ENCODE measurements around the gene APOC1. TPM values are rescaled to one million over a fixed set of nuclear protein-coding genes. Genes with fewer than 3 reads are reported as not detected.
A peak's percentile ranks its signal among the peaks of the same experiment; 100 is the strongest.
"Not testable (repeated sequence)": the region's sequence is repeated elsewhere in the genome, so short reads cannot be mapped to it uniquely, and the experiment has no call there.

Gene APOC1
- total RNA-seq, 1 experiment from 2014 or later: not detected

GRCh38 chr19:44904426-44904994, 9.9 kb upstream of the APOC1 start:
- Histone ChIP-seq H3K27ac (ENCODE audit: low read length) (no peak overlapping the region), H3K4me2 (ENCODE audit: low read depth, low read length, poor library complexity, severe bottlenecking) (no peak overlapping the region), H2AFZ (ENCODE audit: low read length) (no peak overlapping the region), H3K4me3 (ENCODE audit: low read length) (no peak overlapping the region), H3K9me3 (ENCODE audit: low read length) (no peaks in the 10 kb centered on the region), H3K9me2 (replicated peaks; ENCODE audit: insufficient read depth, low read length) (no peaks in the 10 kb centered on the region), H3K4me1 (ENCODE audit: low read length) (peaks cover 4% of the 10 kb centered on the region; the same call in 1 of the 2 replicates), H3K27me3 (ENCODE audit: low read length) (no peaks in the 10 kb centered on the region), H3K9ac (ENCODE audit: low read length) (no peak overlapping the region), H3K36me3 (ENCODE audit: insufficient read depth, low read length) (peaks cover 6% of the 10 kb centered on the region; the same call in 1 of the 2 replicates), H3K79me2 (ENCODE audit: low read length) (no peaks in the 10 kb centered on the region), H4K20me1 (ENCODE audit: insufficient read depth, low read depth, low read length) (peaks cover 4% of the 10 kb centered on the region; the same call in 1 of the 2 replicates)
- DNase-seq: peak; percentile 62

DNA sequence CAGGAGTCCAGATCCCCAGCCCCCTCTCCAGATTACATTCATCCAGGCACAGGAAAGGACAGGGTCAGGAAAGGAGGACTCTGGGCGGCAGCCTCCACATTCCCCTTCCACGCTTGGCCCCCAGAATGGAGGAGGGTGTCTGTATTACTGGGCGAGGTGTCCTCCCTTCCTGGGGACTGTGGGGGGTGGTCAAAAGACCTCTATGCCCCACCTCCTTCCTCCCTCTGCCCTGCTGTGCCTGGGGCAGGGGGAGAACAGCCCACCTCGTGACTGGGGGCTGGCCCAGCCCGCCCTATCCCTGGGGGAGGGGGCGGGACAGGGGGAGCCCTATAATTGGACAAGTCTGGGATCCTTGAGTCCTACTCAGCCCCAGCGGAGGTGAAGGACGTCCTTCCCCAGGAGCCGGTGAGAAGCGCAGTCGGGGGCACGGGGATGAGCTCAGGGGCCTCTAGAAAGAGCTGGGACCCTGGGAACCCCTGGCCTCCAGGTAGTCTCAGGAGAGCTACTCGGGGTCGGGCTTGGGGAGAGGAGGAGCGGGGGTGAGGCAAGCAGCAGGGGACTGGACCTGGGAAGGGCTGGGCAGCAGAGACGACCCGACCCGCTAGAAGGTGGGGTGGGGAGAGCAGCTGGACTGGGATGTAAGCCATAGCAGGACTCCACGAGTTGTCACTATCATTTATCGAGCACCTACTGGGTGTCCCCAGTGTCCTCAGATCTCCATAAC, 8.8 kb upstream of the APOC1 start, which contains the start of gene APOE:
APOE (plus strand) TSS at position 360 of the 724 bp plus-strand sequence. CDS start 829 bp downstream, outside the sequence.
- Histone ChIP-seq H3K4me1 (ENCODE audit: low read length) (peaks cover 4% of the 10 kb centered on the region; the same call in 1 of the 2 replicates), H3K27me3 (ENCODE audit: low read length) (no peaks in the 10 kb centered on the region), H3K9ac (ENCODE audit: low read length) (0 out of 2 replicates have a peak within 1 kb of the TSS, but pooled peaks have one; percentile 20), H2AFZ (ENCODE audit: low read length) (no peak within 1 kb of the TSS), H3K79me2 (ENCODE audit: low read length) (no peaks in the 10 kb centered on the region), H3K36me3 (ENCODE audit: insufficient read depth, low read length) (peaks cover 6% of the 10 kb centered on the region; the same call in 1 of the 2 replicates), H3K9me3 (ENCODE audit: low read length) (no peaks in the 10 kb centered on the region), H3K4me3 (ENCODE audit: low read length) (no peak within 1 kb of the TSS), H3K4me2 (ENCODE audit: low read depth, low read length, poor library complexity, severe bottlenecking) (no peak within 1 kb of the TSS), H3K27ac (ENCODE audit: low read length) (no peak within 1 kb of the TSS), H3K9me2 (replicated peaks; ENCODE audit: insufficient read depth, low read length) (no peaks in the 10 kb centered on the region), H4K20me1 (ENCODE audit: insufficient read depth, low read depth, low read length) (no peaks in the 10 kb centered on the region)
- DNase-seq: no peak

- Histone ChIP-seq H3K27me3 (ENCODE audit: low read length) (no peaks in the 10 kb centered on the region), H4K20me1 (ENCODE audit: insufficient read depth, low read depth, low read length) (no peaks in the 10 kb centered on the region), H3K9me2 (replicated peaks; ENCODE audit: insufficient read depth, low read length) (no peaks in the 10 kb centered on the region), H3K4me3 (ENCODE audit: low read length) (no peak overlapping the region), H3K9ac (ENCODE audit: low read length) (no peak overlapping the region), H3K9me3 (ENCODE audit: low read length) (no peaks in the 10 kb centered on the region), H3K79me2 (ENCODE audit: low read length) (no peaks in the 10 kb centered on the region), H3K4me1 (ENCODE audit: low read length) (peaks cover 4% of the 10 kb centered on the region; the same call in 1 of the 2 replicates), H3K27ac (ENCODE audit: low read length) (no peak overlapping the region), H3K36me3 (ENCODE audit: insufficient read depth, low read length) (peaks cover 2% of the 10 kb centered on the region; the same call in 1 of the 2 replicates), H3K4me2 (ENCODE audit: low read depth, low read length, poor library complexity, severe bottlenecking) (no peak overlapping the region), H2AFZ (ENCODE audit: low read length) (no peak overlapping the region)
- no peak for DNase-seq
These were observed 6.8 kb upstream of the APOC1 start for GRCh38 chr19:44907613-44908012.

DNA sequence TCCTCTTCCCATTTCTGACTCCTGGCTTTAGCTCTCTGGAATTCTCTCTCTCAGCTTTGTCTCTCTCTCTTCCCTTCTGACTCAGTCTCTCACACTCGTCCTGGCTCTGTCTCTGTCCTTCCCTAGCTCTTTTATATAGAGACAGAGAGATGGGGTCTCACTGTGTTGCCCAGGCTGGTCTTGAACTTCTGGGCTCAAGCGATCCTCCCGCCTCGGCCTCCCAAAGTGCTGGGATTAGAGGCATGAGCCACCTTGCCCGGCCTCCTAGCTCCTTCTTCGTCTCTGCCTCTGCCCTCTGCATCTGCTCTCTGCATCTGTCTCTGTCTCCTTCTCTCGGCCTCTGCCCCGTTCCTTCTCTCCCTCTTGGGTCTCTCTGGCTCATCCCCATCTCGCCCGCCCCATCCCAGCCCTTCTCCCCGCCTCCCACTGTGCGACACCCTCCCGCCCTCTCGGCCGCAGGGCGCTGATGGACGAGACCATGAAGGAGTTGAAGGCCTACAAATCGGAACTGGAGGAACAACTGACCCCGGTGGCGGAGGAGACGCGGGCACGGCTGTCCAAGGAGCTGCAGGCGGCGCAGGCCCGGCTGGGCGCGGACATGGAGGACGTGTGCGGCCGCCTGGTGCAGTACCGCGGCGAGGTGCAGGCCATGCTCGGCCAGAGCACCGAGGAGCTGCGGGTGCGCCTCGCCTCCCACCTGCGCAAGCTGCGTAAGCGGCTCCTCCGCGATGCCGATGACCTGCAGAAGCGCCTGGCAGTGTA, 6.2 kb upstream of the APOC1 start:
- Histone ChIP-seq H3K79me2 (ENCODE audit: low read length) (no peaks in the 10 kb centered on the region), H3K9me3 (ENCODE audit: low read length) (no peaks in the 10 kb centered on the region), H3K9me2 (replicated peaks; ENCODE audit: insufficient read depth, low read length) (no peaks in the 10 kb centered on the region), H3K27ac (ENCODE audit: low read length) (no peak overlapping the region), H3K27me3 (ENCODE audit: low read length) (no peaks in the 10 kb centered on the region), H3K36me3 (ENCODE audit: insufficient read depth, low read length) (no peaks in the 10 kb centered on the region), H2AFZ (ENCODE audit: low read length) (no peak overlapping the region), H3K4me3 (ENCODE audit: low read length) (no peak overlapping the region), H4K20me1 (ENCODE audit: insufficient read depth, low read depth, low read length) (no peaks in the 10 kb centered on the region), H3K9ac (ENCODE audit: low read length) (no peak overlapping the region), H3K4me2 (ENCODE audit: low read depth, low read length, poor library complexity, severe bottlenecking) (no peak overlapping the region), H3K4me1 (ENCODE audit: low read length) (peaks cover 4% of the 10 kb centered on the region; the same call in 1 of the 2 replicates)
- DNase-seq: no peak

DNA sequence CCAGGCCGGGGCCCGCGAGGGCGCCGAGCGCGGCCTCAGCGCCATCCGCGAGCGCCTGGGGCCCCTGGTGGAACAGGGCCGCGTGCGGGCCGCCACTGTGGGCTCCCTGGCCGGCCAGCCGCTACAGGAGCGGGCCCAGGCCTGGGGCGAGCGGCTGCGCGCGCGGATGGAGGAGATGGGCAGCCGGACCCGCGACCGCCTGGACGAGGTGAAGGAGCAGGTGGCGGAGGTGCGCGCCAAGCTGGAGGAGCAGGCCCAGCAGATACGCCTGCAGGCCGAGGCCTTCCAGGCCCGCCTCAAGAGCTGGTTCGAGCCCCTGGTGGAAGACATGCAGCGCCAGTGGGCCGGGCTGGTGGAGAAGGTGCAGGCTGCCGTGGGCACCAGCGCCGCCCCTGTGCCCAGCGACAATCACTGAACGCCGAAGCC, 5.6 kb upstream of the APOC1 start:
- H3K4me3 ChIP-seq (ENCODE audit: low read length): no peak overlapping the region

GRCh38 chr19:44909775-44910174, 4.6 kb upstream of the APOC1 start:
- no peak for DNase-seq
- no peak overlapping the region for H2AFZ ChIP-seq (ENCODE audit: low read length)

More for the DNA sequence above, 5.6 kb upstream of the APOC1 start:
- H3K4me1 ChIP-seq (ENCODE audit: low read length): peaks cover 4% of the 10 kb centered on the region; the same call in 1 of the 2 replicates
- H3K9me3 ChIP-seq (ENCODE audit: low read length): no peaks in the 10 kb centered on the region
- H3K36me3 ChIP-seq (ENCODE audit: insufficient read depth, low read length): no peaks in the 10 kb centered on the region
- no peak overlapping the region for H3K4me2 ChIP-seq (ENCODE audit: low read depth, low read length, poor library complexity, severe bottlenecking)
- no peaks in the 10 kb centered on the region for H4K20me1 ChIP-seq (ENCODE audit: insufficient read depth, low read depth, low read length)
- H3K9ac ChIP-seq (ENCODE audit: low read length): no peak overlapping the region
- no peak overlapping the region for H3K27ac ChIP-seq (ENCODE audit: low read length)
- no peak for DNase-seq
- no peaks in the 10 kb centered on the region for H3K79me2 ChIP-seq (ENCODE audit: low read length)
- no peak overlapping the region for H2AFZ ChIP-seq (ENCODE audit: low read length)
- H3K9me2 ChIP-seq (replicated peaks; ENCODE audit: insufficient read depth, low read length): no peaks in the 10 kb centered on the region
- no peaks in the 10 kb centered on the region for H3K27me3 ChIP-seq (ENCODE audit: low read length)

DNA sequence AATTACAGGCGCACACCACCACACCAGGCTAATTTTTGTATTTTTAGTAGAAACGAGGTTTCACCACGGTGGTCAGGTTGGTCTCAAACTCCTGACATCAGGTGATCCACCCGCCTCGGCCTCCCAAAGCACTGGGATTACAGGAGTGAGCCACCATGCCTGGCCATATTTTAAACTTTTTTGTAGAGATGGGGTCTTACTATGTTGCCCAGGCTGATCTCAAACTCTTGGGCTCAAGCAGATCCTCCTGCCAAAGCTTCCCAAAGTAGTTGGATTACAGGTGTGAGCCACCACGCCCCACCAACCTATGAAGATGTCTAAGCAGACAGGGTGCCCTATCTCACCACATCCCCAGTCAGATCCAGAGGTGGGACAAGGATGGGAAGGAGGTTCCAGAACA, 2.5 kb upstream of the APOC1 start:
- H2AFZ ChIP-seq (ENCODE audit: low read length); DNase-seq; H3K36me3 ChIP-seq (ENCODE audit: insufficient read depth, low read length); H3K9me2 ChIP-seq (replicated peaks; ENCODE audit: insufficient read depth, low read length); H4K20me1 ChIP-seq (ENCODE audit: insufficient read depth, low read depth, low read length); H3K27ac ChIP-seq (ENCODE audit: low read length); H3K9ac ChIP-seq (ENCODE audit: low read length); H3K4me2 ChIP-seq (ENCODE audit: low read depth, low read length, poor library complexity, severe bottlenecking); H3K27me3 ChIP-seq (ENCODE audit: low read length); H3K79me2 ChIP-seq (ENCODE audit: low read length); H3K9me3 ChIP-seq (ENCODE audit: low read length); H3K4me1 ChIP-seq (ENCODE audit: low read length); H3K4me3 ChIP-seq (ENCODE audit: low read length): not testable (repeated sequence)

More at GRCh38 chr19:44909775-44910174, 4.6 kb upstream of the APOC1 start:
- Histone ChIP-seq H3K27me3 (ENCODE audit: low read length) (no peaks in the 10 kb centered on the region), H3K27ac (ENCODE audit: low read length) (no peak overlapping the region), H3K4me1 (ENCODE audit: low read length) (peaks cover 5% of the 10 kb centered on the region), H3K4me3 (ENCODE audit: low read length) (no peak overlapping the region), H3K9ac (ENCODE audit: low read length) (no peak overlapping the region), H3K9me2 (replicated peaks; ENCODE audit: insufficient read depth, low read length) (no peaks in the 10 kb centered on the region), H3K79me2 (ENCODE audit: low read length) (no peaks in the 10 kb centered on the region), H3K36me3 (ENCODE audit: insufficient read depth, low read length) (no peaks in the 10 kb centered on the region), H3K4me2 (ENCODE audit: low read depth, low read length, poor library complexity, severe bottlenecking) (no peak overlapping the region), H4K20me1 (ENCODE audit: insufficient read depth, low read depth, low read length) (no peaks in the 10 kb centered on the region), H3K9me3 (ENCODE audit: low read length) (no peaks in the 10 kb centered on the region)

DNA sequence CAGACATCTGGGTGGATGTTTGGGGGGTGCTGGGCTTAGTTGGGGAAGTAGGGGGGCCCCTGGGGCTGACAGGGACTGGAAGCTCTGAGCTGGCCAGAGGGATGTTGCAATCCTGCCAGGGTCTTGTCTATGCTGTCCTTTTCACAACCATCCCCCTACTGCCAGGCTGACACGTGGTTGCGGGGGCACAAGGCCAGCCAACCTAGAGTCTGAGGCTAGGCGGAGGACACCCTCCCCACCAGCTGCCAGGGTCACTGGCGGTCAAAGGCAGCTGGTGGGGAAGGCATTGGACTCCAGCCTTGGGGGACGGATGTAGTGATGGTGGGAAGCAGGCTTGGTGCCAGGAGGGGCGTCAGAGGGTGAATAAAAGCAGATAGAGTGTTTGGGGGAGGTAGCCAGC, 1.6 kb upstream of the APOC1 start:
- Histone ChIP-seq H3K4me2 (ENCODE audit: low read depth, low read length, poor library complexity, severe bottlenecking) (no peak overlapping the region), H4K20me1 (ENCODE audit: insufficient read depth, low read depth, low read length) (no peaks in the 10 kb centered on the region), H3K36me3 (ENCODE audit: insufficient read depth, low read length) (no peaks in the 10 kb centered on the region), H3K79me2 (ENCODE audit: low read length) (no peaks in the 10 kb centered on the region), H3K9me2 (replicated peaks; ENCODE audit: insufficient read depth, low read length) (no peaks in the 10 kb centered on the region), H3K9me3 (ENCODE audit: low read length) (no peaks in the 10 kb centered on the region), H3K27ac (ENCODE audit: low read length) (no peak overlapping the region), H2AFZ (ENCODE audit: low read length) (no peak overlapping the region), H3K4me3 (ENCODE audit: low read length) (no peak overlapping the region), H3K4me1 (ENCODE audit: low read length) (peaks cover 5% of the 10 kb centered on the region), H3K27me3 (ENCODE audit: low read length) (no peaks in the 10 kb centered on the region), H3K9ac (ENCODE audit: low read length) (no peak overlapping the region)
- DNase-seq: no peak
